GM21619 (cell line): ENCODE data around the gene ARFGAP1.

Experiments
- ATAC-seq: cut with Tn5 transposase; IDR thresholded peaks from one replicate; pipeline ENCODE4 v1.9.1; 2021; ENCODE audit not compliant: unreplicated experiment

Gene ARFGAP1

DNA sequence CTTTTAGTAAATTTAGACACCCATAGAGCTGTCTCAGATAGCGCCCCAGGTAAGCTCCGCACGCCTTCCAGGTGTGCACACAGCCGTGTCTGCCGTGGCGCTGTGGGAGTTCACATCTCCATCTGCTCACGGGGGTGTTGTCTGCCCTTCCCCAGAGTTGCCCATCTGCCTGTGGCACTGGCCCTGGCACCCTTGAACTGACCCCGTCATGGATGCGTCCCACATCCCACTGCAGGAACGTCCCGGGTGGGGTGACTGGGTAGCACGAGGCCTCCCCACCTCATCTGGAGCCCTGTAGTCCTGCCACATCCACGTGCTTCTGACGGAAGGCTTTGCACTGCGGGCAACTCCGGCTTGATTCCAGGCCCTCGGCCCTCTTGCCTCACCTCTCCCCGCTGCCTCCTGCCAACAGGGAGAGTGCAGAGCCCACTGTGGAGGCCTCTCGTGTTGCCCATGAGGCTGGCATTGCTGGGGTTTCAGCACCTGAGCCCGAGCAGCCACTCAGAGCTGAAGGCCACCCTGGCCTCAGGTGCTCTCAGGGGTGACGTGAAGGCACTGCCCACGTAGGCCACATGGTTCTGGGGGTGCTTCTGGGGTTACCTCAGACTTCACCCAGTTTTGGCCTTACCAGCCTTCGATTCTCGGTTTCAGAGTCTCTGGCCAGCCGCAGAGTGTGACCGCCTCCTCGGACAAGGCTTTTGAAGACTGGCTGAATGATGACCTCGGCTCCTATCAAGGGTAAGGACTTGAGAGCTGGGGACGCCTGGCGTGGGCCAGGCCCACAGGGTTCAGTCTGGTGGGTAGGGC, 5.1 kb downstream of the ARFGAP1 start:
- ATAC-seq: no peak

DNA sequence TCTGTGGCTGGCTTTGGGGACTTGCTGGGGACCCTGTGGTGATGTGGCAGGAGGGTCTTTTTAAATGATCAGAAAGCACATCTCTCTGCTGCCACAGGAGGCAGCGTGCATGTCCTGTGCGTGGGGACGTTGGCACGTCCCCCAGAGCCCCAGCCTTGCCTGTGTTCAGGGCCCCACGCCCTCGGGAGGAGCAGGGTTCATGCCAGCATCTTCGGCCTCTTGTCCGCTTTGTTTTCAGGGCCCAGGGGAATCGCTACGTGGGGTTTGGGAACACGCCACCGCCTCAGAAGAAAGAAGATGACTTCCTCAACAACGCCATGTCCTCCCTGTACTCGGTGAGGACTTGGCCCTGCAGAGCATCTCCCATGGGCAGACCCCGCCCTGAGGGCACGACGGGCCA, 6.0 kb downstream of the ARFGAP1 start:
- ATAC-seq: no peak

DNA sequence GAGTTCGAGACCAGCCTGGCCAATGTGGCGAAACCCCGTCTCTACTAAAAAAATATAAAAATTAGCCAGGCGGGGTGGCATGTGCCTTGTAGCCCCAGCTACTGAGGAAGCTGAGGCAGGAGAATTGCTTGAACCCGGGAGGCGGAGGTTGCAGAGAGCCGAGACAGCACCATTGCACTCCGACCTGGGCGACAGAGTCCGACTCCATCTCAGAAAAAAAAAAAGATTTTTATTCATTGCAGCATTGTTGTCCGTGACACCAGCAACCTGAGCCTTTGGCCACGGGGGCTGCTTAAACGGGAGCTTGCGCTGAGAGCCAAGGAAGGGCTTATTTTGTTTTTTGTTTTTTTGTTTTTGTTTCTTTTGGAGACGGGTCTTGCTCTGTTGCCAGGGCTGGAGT, 7.3 kb downstream of the ARFGAP1 start:
- no peak for ATAC-seq

DNA sequence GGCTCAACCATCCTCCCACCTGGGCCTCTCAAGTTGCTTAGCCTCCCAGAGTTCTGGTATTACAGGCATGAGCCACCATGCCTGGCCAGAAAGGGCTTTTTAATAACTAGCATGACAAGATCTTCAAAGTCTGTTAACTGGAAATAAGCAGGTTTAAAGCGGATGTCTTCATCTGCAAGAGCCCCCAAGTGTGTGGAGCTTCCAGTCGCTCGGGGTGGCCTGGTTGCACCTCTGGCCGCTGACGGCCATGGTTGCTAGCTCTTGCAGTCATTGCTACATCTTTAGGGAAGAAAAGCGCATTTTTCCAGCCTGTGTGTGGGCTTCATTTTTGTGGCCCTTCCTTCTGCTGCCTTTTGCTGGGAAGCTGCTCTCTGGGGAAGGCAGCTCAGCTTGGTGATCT, 7.8 kb downstream of the ARFGAP1 start:
- no peak for ATAC-seq

DNA sequence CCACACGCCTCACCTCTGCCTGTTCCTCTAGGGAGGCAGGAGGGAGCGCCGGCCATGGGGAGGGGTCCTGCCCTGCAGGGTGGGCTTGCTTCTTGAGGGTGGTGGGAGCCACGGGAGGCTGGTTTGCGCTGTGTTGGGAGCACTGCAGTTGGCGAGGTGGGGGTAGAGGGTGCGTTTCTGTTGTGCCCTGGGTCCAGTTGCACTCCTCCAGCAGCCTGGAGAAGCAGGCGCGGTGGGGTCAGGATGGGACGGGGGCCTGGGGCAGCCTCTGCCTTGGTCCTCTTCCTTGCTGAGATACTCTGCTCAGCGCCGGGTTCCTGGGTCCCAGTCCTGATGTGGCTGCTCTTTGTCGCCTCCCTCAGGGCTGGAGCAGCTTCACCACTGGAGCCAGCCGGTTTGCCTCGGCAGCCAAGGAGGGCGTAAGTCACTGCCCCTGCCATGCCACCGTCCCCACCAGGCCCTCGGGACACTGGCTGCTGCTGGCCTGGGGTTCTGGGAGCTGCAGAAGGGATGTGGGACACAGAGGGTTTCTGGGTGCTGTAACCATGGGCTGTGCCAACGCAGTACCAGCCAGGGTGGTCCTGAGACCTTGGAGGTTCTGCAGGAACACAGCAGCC, 8.4 kb downstream of the ARFGAP1 start:
- ATAC-seq: no peak

DNA sequence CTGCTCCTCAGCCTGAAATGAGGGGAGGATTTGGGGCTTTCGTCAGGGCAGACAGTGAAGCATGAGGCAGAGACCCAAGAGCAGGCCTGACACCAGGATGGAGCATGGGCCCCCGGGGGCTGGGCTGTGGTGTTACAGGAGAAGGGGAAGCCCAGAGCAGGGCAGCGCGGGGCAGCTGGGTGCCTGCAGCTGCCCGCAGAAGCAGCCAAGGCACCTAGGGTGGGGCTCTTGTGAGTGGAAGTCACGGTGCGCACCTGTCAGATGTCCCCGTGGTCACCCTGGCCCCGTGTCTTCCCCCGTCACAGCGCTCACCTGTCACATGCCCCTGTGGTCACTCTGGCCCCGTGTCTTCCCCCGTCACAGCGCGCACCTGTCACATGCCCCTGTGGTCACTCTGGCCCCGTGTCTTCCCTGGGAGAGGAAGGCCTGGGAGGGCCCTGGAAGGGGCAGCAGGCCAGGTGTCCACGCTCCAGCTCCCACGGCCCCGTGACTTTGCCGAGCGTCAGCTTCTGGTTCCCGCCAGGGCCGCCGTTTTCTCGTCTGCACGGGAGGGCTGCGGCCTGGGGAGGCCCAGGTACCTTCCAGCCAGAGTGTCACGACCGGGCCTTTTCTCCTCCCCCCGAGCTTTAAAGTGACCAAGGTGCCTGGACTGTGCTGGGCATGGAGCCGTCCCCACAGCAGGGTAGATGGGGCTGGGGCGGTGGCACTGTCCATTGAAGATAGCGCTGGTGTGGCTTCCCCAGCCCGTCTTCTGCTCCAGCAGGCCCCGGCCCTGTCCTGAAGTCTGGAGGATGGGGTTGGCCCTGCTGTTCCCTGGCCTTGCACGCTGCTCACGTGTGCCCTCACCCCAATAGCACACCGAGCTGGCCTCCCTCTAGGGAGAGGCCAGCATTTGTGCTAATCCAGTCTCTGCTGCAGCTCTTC, 9.4 kb downstream of the ARFGAP1 start:
- ATAC-seq: no peak

DNA sequence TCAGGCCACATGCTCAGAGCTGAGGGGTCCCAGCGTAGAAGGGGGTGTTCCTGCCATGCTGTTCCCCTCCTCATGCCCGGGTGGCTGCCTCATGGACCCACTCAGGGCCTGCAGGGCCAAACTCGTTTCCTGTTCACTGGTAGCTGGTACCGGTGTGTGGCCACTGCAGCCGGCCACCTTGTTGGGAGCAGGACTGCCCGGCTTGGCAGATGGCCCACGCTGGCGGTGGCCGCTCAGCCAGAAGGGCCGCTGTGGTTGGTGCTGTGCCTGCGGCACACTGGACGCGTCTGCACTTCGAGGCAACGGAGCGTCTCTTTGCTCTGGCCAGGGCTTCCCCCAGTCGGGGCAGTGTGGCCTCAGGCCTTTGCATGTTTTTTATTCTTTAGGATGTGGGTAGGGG, 10.3 kb downstream of the ARFGAP1 start:
- ATAC-seq: no peak

DNA sequence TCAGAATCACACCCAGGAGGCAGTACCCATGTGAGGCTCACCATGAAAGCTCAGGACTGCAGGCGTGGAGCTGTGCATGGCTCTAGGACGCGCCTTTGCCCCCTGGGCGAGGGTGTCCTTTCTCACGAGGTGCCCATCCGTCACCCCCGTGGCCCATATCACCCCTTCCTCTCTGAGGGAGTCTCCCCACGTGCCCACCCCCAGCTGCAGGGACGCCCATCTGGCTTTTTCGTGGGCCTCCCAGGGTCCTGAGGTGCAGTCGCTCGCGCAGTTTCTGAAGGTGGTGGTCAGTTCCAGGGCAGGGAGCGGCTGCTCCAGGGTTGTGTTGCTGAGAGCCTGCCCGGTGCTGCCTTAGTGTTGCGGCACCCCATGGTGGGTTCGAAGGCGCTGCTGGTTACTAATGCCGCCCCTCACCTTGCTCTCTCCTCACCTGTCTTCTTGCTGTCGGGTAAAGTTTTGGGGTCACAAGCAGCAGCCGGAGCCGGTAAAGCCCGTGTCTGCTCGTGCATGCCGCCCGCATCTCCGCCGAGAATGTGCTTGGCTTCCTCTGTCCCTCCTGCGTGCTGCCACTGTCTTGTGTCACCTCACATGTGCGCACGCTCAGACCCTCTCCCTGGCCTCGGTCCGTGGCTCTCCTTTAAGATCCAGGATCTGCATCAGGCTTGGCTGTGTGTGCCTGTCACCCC, 10.9 kb downstream of the ARFGAP1 start:
- no peak for ATAC-seq

DNA sequence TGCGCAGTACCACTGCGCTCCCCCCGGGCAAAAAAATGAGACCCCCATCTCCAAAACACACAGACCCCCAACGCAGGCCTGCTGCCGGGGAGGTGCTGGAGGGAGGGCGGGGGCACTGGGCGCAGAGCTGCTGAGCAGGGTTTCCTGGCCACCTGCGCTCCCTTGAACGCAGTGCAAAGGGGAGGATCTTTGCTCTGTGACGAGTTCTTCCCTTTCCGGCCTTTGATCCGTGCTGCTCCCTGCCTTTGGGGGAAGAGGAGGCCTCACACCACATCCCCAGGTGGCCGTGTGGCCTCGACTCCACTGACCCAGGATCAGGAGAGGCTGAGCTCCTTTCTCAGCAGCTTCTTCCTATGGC, 11.4 kb downstream of the ARFGAP1 start:
- no peak for ATAC-seq

DNA sequence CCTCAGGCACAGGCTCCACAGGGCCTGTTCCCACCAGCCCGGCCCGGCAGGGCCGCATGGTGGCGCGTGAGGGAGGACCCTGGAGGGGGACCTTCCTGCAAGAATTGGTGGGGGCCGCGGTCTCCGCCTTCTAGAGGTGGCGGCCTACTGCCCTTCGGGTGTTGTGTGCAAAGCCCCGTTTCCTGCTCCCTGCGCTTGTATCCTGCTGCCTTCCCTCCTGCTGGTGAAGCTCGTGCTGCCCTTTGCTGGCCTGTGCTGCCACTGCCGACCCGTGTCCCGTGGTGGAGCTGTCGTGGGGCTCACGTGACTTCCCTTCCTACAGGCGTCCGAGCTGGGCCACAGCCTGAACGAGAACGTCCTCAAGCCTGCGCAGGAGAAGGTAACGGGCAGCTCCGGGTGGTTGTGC, 11.9 kb downstream of the ARFGAP1 start:
- no peak for ATAC-seq

DNA sequence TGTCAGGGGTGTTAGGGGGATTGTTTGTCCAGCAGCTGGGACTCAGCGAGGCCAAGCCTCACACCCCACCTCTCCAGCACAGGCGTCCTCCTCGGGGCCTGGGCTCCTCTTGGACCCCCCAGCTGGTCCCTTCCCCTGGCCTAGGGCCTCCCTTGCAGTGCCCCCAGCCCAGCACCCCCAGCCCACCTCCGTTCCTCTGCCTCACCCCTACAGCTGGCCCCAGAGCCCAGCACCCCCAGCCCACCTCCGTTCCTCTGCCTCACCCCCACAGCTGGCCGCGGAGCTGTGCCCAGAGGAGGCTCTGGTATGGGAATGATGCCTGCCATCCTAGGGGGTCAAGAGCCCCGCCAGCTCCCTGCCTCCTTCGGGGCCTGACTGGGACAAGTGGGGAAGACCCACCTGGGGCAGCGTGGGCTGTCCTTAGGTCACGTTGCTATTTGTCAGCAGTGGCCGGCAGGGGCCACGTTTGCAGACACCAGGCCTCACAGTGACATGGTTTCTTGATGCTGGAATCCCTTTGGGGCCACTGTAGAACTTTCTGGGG, 12.4 kb downstream of the ARFGAP1 start:
- ATAC-seq: no peak

DNA sequence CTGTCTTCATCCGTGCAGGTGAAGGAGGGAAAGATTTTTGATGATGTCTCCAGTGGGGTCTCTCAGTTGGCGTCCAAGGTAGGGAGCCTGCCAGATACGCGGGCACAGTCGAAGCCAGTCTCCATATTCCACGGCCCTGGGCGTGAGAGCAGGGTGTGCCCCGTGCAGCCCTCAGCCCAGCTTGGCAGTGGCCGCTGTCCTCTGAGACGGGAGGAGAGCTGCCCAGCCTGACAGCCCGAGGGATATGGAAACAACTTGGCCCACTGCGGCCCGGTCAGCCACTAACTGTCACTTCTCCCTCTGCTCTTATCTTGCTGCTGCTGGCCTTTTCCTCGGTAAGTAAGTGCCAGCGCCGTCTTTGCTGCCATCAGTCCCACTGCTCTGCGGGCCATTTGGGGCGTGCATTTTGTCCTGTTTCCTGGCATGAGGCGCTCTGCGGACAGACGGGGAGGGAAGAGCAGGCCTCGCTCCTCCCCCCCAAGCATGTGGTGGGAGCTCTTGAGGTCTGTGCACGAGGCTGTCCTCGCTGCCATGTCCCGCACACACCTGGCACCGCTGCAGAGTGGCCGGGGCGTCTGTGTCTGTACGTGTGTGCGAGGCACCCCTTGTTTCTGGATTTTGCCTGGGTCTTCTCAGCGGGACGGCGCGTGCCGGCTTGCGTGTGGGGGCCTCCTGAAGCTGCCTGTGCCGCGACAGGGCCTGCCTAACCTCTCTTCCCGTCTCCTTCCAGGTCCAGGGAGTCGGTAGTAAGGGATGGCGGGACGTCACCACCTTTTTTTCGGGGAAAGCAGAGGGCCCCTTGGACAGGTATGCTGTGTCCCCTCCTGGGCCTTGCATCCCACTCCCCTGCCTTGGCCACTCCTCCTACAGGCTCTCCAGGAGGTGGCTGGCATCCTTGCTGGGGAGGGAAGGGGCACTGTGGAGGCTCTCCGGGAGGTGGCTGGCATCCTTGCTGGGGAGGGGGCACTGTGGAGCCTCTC, 13.3 kb downstream of the ARFGAP1 start:
- no peak for ATAC-seq

DNA sequence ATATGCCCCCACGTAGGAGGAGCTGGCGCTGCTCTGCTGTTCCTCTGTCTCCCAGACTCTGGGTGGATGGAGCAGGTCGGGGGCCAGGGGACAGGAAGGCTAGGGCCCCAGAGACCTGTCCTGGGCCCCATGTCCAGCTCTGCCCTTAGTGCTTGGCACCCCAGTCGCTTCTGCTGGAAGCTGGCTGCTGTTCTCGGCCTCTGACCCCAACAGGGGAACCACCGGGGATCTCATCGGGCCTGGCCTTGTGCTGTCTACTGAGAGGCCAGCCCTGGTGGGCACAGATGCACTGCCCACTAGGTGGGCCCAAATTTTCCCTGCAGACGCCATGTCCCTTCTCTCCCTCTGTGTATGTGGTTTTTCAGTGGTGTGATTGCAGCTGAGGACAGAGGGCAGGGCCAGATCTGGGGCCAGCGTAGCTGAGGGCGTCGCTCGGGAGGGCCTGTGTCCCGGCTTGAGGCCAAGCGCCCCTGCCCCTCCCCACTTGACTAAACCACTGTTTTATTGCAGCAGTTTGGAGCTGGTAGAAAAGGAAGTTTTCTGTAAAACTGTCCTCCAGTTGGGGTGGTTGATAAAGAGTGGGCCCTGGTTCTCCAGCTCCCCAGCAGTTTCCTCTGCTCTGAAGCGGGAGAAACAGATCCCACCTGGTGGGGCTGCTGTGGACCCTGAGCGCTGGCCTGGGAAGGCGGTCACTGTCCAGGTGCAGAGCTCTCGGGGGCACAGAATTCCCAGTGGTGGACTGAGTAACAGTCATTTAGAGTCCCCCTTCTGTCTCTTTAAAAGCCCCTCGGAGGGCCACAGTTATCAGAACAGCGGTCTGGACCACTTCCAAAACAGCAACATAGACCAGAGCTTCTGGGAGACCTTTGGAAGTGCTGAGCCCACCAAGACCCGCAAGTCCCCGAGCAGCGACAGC, 14.4 kb downstream of the ARFGAP1 start:
- ATAC-seq: no peak

DNA sequence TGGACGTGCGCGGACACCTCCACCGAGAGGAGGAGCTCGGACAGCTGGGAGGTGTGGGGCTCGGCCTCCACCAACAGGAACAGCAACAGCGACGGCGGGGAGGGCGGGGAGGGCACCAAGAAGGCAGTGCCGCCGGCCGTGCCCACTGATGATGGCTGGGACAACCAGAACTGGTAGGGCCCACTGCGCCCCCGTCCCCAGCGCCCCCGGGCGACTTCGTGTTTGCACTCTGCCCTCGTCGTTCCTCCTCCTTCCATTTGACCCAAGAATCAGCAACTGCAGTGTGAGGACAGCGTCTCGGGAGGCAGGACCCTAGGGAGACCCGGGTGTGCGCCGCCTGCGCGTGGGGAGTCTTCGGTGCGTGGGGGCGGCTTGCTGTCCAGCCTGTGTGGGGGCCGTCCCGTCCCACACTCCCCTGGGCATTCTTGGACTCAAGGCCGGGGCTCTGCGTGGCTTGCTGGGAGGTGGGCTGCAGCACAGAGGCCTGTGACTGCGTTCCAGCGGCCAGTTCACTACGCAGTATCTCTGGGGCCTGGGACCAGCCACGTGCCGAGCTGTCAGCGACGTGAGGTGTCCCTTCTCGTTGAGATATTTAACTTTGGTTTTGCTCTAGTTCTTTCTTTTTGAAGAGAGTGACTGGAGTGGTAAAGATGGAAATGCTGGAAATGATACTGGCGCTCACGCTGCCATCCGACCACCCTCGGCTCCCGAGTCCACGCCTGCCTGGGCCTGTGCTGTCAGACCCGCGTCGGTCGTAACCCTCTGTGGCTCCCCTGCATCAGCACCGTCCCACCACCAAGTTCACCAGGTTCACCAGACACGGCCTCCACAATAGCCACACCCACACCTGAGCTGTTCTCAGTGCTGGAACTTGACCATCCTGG, 15.3 kb downstream of the ARFGAP1 start:
- ATAC-seq: no peak

DNA sequence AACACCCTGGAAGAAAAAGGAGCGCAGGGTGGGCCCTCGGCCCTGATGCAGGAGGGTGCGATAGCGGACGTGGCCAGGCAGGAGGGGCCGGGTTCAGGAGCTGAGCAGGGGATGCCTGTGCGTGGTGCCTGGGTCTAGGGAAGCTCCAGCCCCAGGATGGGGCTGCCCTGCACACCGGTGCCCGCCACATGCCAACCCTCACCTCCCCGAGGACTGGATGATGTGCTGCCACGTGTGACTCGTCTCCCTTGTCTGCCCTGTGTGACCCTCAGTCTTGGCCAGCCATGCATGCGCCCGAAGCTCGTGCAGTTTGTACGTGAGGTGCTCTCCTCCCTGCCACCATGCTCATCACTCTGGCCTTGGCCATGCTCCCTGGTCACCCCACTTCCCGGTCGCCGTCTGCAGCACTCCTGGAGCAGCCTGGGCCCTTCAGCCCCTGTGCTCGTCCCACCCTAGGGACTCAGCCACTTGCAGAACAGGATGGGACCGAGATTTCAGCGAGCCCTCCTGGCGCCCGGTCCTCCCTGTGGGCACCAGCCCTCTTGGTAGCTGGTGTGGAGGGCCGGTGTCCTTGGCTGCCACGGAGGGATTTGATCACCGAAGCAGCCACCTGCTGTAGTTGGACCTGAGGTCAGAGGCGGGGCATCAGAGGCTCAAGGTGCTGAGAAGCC, 16.1 kb downstream of the ARFGAP1 start:
- no peak for ATAC-seq

DNA sequence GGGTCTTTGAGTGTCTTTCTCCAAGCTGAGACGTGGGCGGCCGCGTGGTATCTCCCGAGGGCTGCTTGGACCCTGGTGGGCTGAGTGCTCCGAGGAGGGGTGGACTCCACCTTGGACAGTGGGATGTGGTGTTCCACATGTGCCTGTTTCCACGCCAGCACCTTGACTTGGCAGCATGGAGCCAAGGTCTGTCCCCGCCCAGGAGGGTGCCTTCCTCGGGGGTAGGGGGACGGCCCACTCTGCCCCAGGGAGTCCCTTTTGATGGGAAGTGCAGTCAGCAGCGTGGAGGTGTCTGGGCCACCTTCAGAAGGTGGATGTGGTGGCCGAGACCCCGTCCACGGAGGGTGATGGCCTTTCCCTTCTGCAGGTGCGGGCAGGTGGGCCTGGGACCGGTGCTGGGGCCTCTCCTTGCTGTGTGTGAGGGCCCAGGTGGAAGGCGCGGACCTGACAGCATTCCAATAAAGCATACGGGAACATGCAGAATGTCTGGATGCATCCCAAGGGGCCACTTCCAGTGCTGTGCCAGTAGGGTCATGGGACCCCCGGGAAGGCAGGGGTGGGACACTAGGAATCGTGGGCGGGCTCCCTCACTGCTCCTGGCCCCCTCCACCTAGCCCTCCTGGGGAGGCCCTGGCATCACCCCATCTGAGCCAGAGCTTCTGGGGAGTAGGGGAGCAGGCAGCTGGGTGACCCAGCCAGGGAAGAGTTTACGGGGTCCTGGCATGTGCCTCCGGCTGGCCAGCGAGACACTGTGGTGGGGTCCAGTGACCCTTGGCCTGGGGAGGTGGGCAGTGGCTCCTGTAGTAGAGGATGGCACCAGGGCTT, 16.9 kb downstream of the ARFGAP1 start:
- ATAC-seq: no peak
